ENCODE measurements around the gene UBE2G1.
A peak's percentile ranks its signal among the peaks of the same experiment; 100 is the strongest.

The UBE2G1 gene

GRCh38 chr17:4334332-4334731 is 32.1 kb downstream of the UBE2G1 start:
- no peak for DNase-seq (ENCODE audit: low read depth)

GRCh38 chr17:4333041-4333440 is 33.4 kb downstream of the UBE2G1 start:
- no peak for DNase-seq (ENCODE audit: low read depth)

- DNase-seq (ENCODE audit: low read depth), result no peak
Measured at GRCh38 chr17:4332296-4332970, 34.0 kb downstream of the UBE2G1 start.

- DNase-seq (ENCODE audit: low read depth), result no peak
Measured at GRCh38 chr17:4331614-4332013, 34.9 kb downstream of the UBE2G1 start.

GRCh38 chr17:4329838-4330237 is 36.6 kb downstream of the UBE2G1 start:
- DNase-seq (ENCODE audit: low read depth), result no peak

- DNase-seq (ENCODE audit: low read depth), result no peak
Measured at GRCh38 chr17:4327606-4328005, 38.9 kb downstream of the UBE2G1 start.

- DNase-seq (ENCODE audit: low read depth), result no peak
Measured at GRCh38 chr17:4326608-4327007, 39.9 kb downstream of the UBE2G1 start.

- no peak for DNase-seq (ENCODE audit: low read depth)
Measured at GRCh38 chr17:4326112-4326511, 40.4 kb downstream of the UBE2G1 start.

GRCh38 chr17:4324463-4324862 is 42.0 kb downstream of the UBE2G1 start:
- no peak for DNase-seq (ENCODE audit: low read depth)

GRCh38 chr17:4319221-4319620 is 47.3 kb downstream of the UBE2G1 start:
- DNase-seq (ENCODE audit: low read depth), result no peak

GRCh38 chr17:4318596-4318995 is 47.9 kb downstream of the UBE2G1 start:
- DNase-seq (ENCODE audit: low read depth), result no peak

- no peak for DNase-seq (ENCODE audit: low read depth)
Measured at GRCh38 chr17:4318186-4318585, 48.3 kb downstream of the UBE2G1 start.

GRCh38 chr17:4317610-4318009 is 48.9 kb downstream of the UBE2G1 start:
- no peak for DNase-seq (ENCODE audit: low read depth)

GRCh38 chr17:4316648-4317047 is 49.8 kb downstream of the UBE2G1 start:
- no peak for DNase-seq (ENCODE audit: low read depth)

GRCh38 chr17:4314618-4315017 is 51.9 kb downstream of the UBE2G1 start:
- no peak for DNase-seq (ENCODE audit: low read depth)

- no peak for DNase-seq (ENCODE audit: low read depth)
Measured at GRCh38 chr17:4314179-4314578, 52.3 kb downstream of the UBE2G1 start.

GRCh38 chr17:4313221-4314114 is 53.0 kb downstream of the UBE2G1 start:
- DNase-seq (ENCODE audit: low read depth), result no peak

GRCh38 chr17:4310354-4311060 is 56.0 kb downstream of the UBE2G1 start:
- DNase-seq (ENCODE audit: low read depth), result no peak

- DNase-seq (ENCODE audit: low read depth), result no peak
Measured at GRCh38 chr17:4309897-4310296, 56.6 kb downstream of the UBE2G1 start.

- no peak for DNase-seq (ENCODE audit: low read depth)
Measured at GRCh38 chr17:4307179-4307930, 59.1 kb downstream of the UBE2G1 start.

GRCh38 chr17:4305224-4305623 is 61.3 kb downstream of the UBE2G1 start:
- no peak for DNase-seq (ENCODE audit: low read depth)

GRCh38 chr17:4304417-4305027 is 62.0 kb downstream of the UBE2G1 start:
- peak; percentile 4 for DNase-seq (ENCODE audit: low read depth)
